NCI-H2081 (cell line): ENCODE results near the gene SAP30.

Experiments
- DNase-seq, 2 experiments: peaks; one replicate each; lab custom pipeline; 2025; lab: John Stamatoyannopoulos, UW

SAP30 gene

DNA sequence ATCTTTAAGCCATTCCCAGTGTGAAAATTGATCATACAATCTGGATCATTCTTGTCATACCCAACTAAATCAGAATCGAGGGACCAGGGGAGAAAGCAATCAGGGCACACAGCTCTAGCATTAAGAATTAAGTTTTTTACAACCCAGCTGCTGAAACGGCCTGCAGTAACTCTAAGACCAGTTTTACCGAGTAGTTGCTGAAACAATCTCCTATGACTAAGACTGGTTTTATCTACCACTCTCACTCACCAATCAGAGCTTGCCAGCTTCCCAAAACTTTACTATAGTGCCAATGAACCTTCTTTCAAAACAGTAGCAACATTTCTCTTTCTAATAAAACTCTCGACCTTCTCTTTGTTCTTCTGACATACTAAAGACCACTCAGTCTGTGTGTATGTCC, 2.8 kb upstream of the SAP30 start:
- DNase-seq: no peak

DNA sequence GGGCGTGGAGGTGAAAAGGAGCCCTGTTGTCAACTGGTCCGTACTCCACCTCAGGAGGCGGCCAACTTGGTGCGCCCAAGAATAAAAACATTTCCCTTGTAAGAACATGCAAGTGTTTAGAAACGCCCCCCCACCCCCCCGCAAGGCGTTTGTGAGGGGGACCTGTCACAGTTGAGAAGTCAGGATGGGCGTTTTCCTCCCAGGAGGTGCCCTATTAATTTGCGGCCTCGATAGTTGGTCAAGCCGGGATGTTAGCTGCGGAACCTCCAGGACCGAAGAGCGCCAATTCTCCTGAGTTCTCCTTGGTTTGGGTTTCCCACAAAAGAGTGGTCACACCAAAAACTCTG, 651 bp upstream of the SAP30 start:
- DNase-seq: no peak

GRCh38 chr4:173371292-173372192, 788 bp downstream of the SAP30 start:
- peak; percentile 24 to 56 for DNase-seq

GRCh38 chr4:173374588-173374987, 3.8 kb downstream of the SAP30 start:
- DNase-seq: no peak

- DNase-seq: no peak
Observed at GRCh38 chr4:173379929-173380328, 9.2 kb downstream of the SAP30 start.

DNA sequence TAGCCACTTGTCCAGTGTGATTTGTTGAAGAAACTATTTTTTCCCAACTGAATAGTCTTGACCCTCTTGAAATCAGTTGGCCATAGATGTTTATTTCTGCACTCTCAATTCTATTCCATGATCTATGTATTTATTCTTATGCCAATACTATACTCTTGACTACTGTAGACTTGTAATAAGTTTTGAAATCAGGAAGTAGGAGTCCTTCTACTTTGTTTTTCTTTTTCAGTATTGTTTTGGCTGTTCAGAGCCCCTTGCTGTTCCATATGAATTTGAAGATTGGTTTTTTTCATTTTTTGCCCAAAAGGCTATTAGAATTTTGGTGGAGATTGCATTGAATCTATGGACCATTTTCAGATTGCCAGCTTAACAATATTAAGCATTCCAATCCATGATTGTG, 10.2 kb downstream of the SAP30 start:
- no peak for DNase-seq

DNA sequence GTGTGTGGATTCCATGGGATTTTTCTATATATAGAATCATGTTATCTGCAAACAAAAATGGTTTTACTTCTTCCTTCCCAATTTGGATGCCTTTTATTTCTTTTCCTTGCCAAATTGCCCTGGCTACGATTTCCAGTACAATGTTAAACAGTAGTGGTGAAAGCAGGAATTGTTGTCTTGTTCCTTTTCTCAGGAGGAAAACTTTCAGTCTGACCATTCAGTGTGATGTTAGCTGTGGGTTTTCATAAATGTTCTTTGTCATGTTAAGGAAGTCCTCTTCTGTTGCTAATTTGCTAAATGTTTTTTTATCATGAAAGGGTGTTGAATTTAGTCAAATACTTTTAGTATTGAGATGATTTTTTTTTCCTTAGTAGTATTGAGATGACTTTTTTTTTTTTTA, 10.9 kb downstream of the SAP30 start:
- DNase-seq: no peak

GRCh38 chr4:173382349-173382748, 11.6 kb downstream of the SAP30 start:
- no peak for DNase-seq

DNA sequence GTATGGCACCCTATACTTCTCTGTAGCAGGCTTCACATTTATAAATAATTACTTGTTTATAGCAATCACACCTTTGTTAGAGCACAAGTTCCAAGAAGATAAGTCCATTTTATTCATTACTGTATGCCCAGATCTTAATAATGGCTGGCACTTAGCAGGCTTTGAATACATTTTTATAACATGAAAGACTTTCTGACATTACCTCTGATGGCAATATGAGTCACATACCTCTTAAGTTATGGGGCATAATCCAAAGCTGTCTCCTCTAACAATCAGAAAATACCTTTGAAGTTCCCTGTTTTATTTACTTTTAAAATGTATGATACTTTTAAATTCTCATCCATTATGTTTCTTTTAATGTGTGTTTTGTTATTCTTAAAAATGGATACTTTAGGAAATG, 16.0 kb downstream of the SAP30 start:
- DNase-seq: no peak

- DNase-seq: no peak
Observed at GRCh38 chr4:173391701-173392100, 20.9 kb downstream of the SAP30 start.

- DNase-seq: no peak
Observed at GRCh38 chr4:173397604-173398003, 26.9 kb downstream of the SAP30 start.

DNA sequence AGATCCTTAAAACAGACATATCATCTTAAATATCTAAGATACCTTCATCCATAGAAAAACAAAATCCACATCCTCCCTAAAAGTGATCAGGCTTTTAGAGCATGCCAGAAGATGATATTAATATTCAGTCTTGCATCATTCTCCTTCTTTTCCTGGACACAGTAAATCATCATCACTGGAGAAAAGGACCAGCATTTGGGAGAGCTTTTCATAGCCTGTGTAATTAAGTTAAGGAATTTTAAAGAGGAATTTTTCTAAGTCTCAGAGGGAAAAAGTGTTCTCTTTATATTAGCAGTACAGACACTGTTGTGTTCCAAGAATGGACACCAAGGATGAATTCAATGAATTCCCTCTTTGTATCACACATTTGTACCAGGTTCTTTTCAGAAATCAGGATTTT, 27.5 kb downstream of the SAP30 start:
- no peak for DNase-seq

DNA sequence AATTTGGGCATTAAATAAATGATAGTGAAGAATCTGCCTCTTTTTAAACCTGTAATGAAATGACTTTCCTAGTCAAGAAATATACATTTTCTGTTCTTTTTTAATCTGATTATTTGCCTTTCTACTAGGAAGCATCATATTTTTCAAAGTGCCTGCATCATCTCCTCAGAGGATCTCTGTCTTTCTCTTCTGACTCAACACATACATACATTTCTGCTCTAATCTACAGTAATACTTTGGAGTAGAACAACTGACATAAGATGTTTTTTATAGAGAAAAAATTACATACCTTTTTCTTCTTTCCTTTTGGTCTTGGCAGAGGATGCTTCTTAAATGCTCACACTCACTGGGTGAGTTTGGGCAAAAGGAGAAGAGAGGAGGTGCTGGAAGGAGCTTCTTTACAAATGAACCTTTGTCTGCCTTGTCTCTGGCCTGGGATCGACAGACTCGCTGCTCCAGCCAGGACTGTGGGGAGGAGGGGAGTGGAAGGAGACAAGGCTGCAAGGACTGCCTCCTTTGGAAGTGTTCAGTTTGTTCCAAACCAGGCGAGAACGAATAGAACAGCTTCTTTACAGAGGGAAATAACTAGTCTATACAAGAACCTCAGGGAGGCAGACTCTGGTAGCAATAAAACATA, 28.1 kb downstream of the SAP30 start, which contains the start of gene SCRG1:
Gene SCRG1 (minus strand): TSS at position 338 of the 637 bp plus-strand sequence. CDS start 7,702 bp downstream, outside the sequence.
- no peak for DNase-seq

- no peak for DNase-seq
Observed at GRCh38 chr4:173401063-173401462, 30.3 kb downstream of the SAP30 start.

- DNase-seq: no peak
Observed at GRCh38 chr4:173403051-173403450, 32.3 kb downstream of the SAP30 start.

GRCh38 chr4:173404296-173404865, 33.6 kb downstream of the SAP30 start:
- DNase-seq: no peak

- DNase-seq: no peak
Observed at GRCh38 chr4:173405840-173406606, 35.3 kb downstream of the SAP30 start.

GRCh38 chr4:173410079-173410478, 39.3 kb downstream of the SAP30 start:
- DNase-seq: no peak

DNA sequence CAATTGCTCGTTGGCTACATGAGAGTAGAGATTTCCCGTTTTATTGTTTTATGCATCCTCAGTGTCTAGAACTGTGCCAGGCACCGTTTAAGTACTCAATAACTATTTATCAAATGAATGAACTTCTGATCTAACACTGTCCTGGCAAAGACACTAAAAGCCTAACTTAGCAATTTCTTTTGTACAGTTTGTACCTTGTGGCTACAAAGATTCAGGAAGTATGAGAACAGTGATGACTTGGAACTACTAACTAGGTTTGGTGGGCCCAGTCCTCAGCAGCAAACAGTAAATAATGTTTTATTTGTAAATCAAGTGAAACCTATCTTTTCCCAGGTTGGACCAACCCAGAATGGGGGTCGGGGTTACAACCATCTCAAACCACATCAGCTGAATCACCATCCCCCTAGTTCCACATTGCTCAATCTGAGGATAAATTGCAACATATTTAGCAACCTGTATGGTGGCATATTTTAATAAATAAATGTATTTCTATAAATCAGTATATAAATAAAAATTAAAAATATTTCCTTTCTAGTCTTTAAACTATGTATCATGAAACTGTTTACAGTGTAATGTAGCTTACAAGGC, 40.4 kb downstream of the SAP30 start:
- no peak for DNase-seq

- DNase-seq: no peak
Observed at GRCh38 chr4:173413036-173413435, 42.3 kb downstream of the SAP30 start.

DNA sequence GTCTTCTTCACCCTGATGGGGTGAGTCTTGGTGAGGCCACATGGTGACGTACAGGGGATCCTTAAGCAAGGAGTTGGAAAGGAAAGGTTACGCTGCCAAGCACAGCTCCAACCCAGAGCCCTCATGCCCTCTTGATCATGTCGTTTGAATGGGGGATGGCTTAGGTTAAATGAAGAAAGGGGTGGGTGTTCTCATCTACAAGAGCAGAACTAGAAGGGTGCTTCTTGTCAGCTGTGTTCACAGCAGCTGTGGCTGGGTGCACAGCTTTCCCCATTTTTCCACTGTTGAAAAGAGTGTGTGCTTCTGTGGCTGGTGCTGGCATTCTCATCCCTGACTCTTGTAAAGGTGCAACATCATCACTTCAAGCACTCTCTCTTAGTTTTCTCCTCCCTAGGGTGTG, 43.7 kb downstream of the SAP30 start:
- no peak for DNase-seq

DNA sequence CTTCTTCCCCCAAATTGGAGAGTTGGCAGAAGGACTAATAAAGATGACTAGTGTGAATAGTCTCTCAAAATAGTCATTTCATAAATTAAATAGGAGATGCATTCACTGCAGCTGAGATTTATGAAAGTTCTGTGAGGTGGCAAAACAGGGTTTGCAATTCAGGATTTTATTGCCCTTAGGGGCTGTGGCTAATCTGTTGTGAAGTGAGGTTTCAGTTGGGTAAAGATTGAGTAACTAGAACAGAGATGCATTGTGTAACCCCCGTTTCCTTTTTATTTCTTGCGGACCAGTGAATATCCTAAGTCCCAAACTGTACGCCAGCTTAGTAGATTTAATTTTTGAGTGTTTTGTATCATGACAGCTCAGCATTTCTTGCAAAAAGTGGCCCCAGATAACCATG, 44.3 kb downstream of the SAP30 start:
- no peak for DNase-seq
